Muscle layer of colon (tissue), 2 donors: ENCODE data around the gene ATP5F1E.

Experiments used
- H3K27ac ChIP-seq: one replicate; pipeline ENCODE4 v1.7.0; 2013; ENCODE audit warnings: low read depth, mild to moderate bottlenecking, low read length, moderate library complexity
- H3K27me3 ChIP-seq, 2 donors: one replicate each; pipeline ENCODE4 v1.7.0; 2013; ENCODE audit warnings: low read length in 2 of 2, mild to moderate bottlenecking in 2 of 2; ENCODE audit not compliant: insufficient read depth in 2 of 2, control insufficient read depth in 1 of 2
- H3K36me3 ChIP-seq: one replicate; pipeline ENCODE4 v1.7.0; 2013; ENCODE audit warnings: mild to moderate bottlenecking, low read length; ENCODE audit not compliant: insufficient read depth
- H3K4me1 ChIP-seq: one replicate; pipeline ENCODE4 v1.7.0; 2013; ENCODE audit warnings: mild to moderate bottlenecking, low read length; ENCODE audit not compliant: insufficient read depth
- H3K4me3 ChIP-seq, 2 donors: one replicate each; pipeline ENCODE4 v1.7.0; 2013; ENCODE audit warnings: low read length in 2 of 2, low read depth in 1 of 2, mild to moderate bottlenecking in 1 of 2, moderate library complexity in 1 of 2
- H3K9ac ChIP-seq: one replicate; pipeline ENCODE4 v1.7.0; 2013; ENCODE audit warnings: low read length
- H3K9me3 ChIP-seq: one replicate; pipeline ENCODE4 v1.7.0; 2013; ENCODE audit warnings: mild to moderate bottlenecking, low read length
- donor health status: abdominal sarcoma.
- donor health status: Adenocarcinoma of cecum.

Gene ATP5F1E

DNA sequence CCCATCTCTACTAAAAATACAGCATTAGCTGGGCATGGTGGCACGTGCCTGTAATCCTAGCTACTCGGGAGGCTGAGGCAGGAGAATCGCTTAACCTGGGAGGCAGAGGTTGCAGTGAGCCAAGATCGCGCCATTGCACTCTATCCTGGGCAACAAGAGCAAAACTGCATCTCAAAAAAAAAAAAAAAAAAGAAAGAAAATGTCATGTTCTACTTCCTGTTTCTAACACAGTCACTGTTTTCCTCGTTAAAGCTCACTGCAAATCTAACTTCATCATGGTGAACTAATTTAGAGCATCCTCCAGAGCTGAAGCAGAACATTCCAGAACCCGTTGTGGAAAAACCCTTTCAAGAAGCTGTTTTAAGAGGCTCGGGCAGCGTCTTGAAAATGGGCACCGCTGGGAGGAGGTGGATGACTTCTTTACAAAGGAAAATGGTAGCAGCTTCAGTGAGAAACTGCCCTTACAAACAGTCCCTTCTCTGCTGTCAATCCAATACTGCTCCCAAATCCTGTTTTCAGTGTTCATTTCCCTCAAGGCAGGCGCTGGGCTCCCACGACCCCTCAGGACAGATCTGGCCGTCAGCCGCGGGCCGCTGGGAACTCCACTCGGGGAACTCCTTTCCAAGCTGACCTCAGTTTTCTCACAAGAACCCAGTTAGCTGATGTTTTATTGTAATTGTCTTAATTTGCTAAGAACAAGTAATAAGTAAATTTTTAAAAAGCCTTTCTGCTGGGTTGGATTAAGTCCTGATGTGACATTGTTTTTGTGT is 37.6 kb downstream of the ATP5F1E start:
- H3K9me3 ChIP-seq, result no peaks in the 10 kb centered on the region
- no peak overlapping the region for H3K9ac ChIP-seq
- no peak overlapping the region for H3K27ac ChIP-seq
- H3K4me1 ChIP-seq, result no peaks in the 10 kb centered on the region
- H3K27me3 ChIP-seq, result no peaks in the 10 kb centered on the region
- no peak overlapping the region for H3K4me3 ChIP-seq
- peaks cover 81% of the 10 kb centered on the region for H3K36me3 ChIP-seq

DNA sequence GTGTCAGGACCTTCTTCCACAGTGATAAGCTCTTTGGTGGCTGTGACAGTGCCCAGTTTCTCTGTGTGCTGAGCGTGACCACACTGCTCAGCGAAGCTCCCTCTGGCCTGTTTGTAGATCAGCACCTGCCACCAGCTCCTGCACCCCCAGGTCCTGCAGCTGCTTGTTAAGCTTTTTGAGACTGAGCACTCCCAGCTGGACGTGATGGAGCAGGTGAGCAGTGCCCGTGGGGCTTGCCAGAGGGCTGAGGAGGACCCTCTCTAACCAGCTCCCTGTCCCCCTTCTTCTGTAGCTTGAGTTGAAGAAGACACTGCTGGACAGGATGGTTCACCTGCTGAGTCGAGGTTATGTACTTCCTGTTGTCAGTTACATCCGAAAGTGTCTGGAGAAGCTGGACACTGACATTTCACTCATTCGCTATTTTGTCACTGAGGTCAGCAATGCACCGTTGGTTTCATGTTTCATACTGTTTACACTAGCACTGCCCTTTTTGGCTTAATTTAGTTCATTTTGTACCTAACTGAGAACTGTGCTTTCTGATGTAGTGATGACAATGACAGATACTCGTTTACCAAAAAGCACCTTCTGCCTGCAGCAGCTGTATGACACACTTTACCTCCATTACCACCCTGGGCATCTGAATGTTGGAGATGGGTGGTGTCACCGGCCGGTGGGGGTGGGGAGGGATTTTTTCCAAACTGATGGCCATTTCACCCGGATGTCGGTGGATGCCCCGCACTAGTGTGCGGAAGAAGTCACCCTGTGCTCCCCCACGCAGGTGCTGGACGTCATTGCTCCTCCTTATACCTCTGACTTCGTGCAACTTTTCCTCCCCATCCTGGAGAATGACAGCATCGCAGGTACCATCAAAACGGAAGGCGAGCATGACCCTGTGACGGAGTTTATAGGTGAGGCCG is 38.5 kb downstream of the ATP5F1E start:
- Histone ChIP-seq H3K27ac (no peak overlapping the region), H3K9ac (no peak overlapping the region), H3K36me3 (peaks cover 85% of the 10 kb centered on the region)

DNA sequence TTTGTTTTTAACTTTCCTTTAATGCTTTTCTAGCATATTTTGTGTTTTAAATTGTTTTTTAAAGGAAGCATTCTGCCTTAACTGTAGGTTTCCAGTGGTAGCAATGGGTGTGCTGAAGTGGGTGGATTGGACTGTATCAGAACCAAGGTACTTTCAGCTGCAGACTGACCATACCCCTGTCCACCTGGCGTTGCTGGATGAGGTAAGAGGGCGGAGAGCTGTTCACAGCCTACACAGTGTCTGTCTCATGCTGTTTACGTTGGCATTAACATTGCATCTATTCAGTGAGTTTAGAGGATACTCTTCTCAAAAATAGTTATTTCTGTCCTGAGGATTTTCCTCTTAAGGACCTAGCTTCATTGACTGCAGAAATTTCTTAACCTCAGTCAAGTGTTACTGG is 39.2 kb downstream of the ATP5F1E start:
- no peak overlapping the region for H3K27ac ChIP-seq
- H3K36me3 ChIP-seq, result peaks cover 90% of the 10 kb centered on the region
- no peaks in the 10 kb centered on the region for H3K4me1 ChIP-seq

More for the DNA sequence above, 38.5 kb downstream of the ATP5F1E start:
- Histone ChIP-seq H3K27me3 (no peaks in the 10 kb centered on the region), H3K4me1 (no peaks in the 10 kb centered on the region), H3K9me3 (no peaks in the 10 kb centered on the region), H3K4me3 (no peak overlapping the region)

DNA sequence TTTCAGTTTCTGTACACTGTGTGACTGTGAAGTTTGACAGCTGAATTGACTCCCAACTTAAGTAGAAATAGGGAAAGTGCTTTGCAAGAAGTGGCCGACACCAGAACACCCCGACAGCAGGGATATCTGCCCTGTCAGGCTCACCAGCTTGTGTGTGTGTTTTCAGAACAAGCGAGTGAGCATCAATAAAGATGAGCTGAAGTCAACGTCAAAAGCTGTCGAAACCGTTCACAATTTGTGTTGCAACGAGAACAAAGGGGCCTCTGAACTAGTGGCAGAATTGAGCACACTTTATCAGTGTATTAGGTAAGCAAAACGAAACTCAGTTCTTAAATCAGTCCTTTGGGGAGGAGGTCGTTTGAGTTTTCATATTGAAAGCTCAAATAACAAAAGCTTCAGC is 40.4 kb downstream of the ATP5F1E start:
- H3K9ac ChIP-seq, result no peak overlapping the region

More for the DNA sequence above, 39.2 kb downstream of the ATP5F1E start:
- Histone ChIP-seq H3K4me3 (no peak overlapping the region), H3K9me3 (no peaks in the 10 kb centered on the region), H3K27me3 (no peaks in the 10 kb centered on the region), H3K9ac (no peak overlapping the region)

DNA sequence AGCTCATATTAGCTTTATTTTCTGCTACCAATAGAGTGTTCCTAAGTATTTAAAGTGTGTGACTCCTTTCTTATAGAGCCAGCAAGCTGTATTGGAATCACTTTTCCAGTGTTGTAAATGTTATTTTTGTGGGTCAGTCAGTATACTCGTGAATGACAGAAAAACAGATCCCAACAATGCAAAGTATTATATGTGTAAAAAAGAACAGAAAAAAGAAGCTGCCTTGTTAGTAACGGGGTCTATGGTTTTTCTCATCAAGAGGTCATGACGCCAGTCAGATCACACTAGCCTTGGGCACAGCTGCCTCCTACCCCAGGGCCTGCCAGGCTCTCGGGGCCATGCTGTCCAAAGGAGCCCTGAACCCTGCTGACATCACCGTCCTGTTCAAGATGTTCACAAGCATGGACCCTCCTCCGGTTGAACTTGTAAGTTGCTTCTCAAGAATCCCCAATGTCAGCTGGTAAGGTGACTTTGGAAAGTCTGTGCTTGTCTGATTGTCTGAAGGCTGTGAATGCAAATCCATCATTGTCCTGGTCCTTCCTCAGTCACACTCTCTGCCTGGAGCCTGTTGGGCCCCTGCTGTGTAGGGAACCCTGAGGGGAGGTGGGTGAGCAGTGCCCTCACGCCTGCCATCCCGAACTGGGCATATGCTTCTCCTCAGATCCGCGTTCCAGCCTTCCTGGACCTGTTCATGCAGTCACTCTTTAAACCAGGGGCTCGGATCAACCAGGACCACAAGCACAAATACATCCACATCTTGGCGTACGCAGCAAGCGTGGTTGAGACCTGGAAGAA is 41.3 kb downstream of the ATP5F1E start:
- Histone ChIP-seq H3K9me3 (no peaks in the 10 kb centered on the region), H3K27ac (no peak overlapping the region), H3K4me3 (no peak overlapping the region), H3K4me1 (no peaks in the 10 kb centered on the region), H3K36me3 (peaks cover 84% of the 10 kb centered on the region), H3K27me3 (no peaks in the 10 kb centered on the region), H3K9ac (no peak overlapping the region)

More for the DNA sequence above, 40.4 kb downstream of the ATP5F1E start:
- Histone ChIP-seq H3K27ac (no peak overlapping the region), H3K9me3 (no peaks in the 10 kb centered on the region), H3K4me3 (no peak overlapping the region), H3K36me3 (peaks cover 90% of the 10 kb centered on the region), H3K27me3 (no peaks in the 10 kb centered on the region), H3K4me1 (no peaks in the 10 kb centered on the region)

DNA sequence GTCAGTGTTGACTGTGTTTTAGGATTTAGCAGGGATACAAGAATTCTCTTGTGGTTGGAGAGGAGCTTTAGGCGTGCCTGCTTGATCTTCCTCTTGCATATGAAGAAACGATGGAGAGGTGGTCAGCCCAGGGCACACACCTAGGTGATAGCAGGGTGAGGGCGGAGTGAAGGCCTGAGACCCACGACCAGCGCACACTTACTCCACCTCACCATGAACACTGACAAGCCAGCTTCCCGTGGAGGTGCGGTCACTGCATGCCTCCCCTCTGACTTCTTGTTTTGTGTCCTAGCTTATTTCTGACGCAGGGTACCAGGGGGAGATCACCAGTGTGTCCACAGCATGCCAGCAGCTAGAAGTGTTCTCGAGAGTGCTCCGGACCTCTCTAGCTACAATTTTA is 42.9 kb downstream of the ATP5F1E start:
- Histone ChIP-seq H3K4me1 (peaks cover 11% of the 10 kb centered on the region), H3K4me3 (no peak overlapping the region), H3K36me3 (peaks cover 77% of the 10 kb centered on the region), H3K9ac (no peak overlapping the region), H3K9me3 (no peaks in the 10 kb centered on the region), H3K27ac (no peak overlapping the region), H3K27me3 (no peaks in the 10 kb centered on the region)

DNA sequence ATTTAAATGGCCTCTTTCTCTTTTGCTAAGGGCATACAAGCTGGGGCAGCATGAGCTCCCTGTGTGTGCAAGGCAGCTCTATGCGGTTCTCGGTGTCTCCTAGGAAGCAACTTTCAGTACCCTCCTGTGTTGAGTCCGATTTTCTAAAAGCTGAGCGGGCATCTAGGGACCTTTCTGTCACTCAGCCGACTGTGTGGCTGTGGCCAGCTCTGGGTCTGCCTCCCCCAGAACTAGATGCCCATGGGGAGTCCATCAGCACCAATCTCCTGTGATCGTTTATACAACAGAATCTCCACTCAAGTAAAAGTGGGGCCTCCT is 43.6 kb downstream of the ATP5F1E start:
- no peaks in the 10 kb centered on the region for H3K27me3 ChIP-seq
- peaks cover 70% of the 10 kb centered on the region for H3K36me3 ChIP-seq
- H3K27ac ChIP-seq, result no peak overlapping the region
- no peaks in the 10 kb centered on the region for H3K9me3 ChIP-seq
- H3K9ac ChIP-seq, result no peak overlapping the region
- H3K4me3 ChIP-seq, result no peak overlapping the region
- peaks cover 18% of the 10 kb centered on the region for H3K4me1 ChIP-seq

DNA sequence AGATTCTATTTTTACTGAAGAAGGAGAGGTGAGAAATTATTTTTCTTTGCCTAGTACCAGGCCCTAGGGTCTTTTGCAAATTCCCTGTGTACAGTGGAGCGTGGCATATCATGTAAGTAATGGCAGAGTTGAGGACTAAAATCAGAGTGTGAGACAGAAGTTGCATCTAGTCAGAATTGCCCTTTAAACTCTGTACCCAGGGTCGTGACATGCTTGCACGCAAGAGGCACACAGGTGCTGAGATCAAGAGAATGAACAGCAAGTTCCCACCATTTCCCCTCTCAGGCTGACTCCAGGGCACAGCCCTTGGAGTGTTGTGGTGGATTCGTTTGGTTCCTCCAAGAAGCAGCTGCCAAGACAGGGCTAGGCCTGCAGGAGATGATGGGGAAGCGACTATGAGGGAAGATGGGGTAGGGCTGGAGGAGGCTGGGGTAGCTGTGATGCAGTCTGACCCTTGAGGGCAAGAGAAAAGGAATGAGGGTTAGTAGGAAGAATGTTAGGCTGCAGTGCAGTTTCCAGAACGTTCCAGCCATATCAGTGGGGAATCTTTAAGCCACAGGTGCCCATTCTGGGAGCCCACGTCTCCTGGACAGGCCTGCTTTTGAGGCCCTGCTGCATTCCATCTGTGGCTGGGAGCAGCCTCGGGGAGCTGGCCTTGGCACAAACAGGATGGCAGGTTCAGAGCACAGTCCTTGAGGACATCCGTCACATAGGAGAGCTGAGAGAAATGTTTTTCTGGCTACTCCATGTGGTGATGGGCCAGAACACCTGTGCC is 44.2 kb downstream of the ATP5F1E start:
- no peak overlapping the region for H3K9ac ChIP-seq
- peaks cover 20% of the 10 kb centered on the region for H3K4me1 ChIP-seq
- peaks cover 64% of the 10 kb centered on the region for H3K36me3 ChIP-seq
- no peak overlapping the region for H3K27ac ChIP-seq
- H3K4me3 ChIP-seq, result no peak overlapping the region
- no peaks in the 10 kb centered on the region for H3K9me3 ChIP-seq
- H3K27me3 ChIP-seq, result no peaks in the 10 kb centered on the region

DNA sequence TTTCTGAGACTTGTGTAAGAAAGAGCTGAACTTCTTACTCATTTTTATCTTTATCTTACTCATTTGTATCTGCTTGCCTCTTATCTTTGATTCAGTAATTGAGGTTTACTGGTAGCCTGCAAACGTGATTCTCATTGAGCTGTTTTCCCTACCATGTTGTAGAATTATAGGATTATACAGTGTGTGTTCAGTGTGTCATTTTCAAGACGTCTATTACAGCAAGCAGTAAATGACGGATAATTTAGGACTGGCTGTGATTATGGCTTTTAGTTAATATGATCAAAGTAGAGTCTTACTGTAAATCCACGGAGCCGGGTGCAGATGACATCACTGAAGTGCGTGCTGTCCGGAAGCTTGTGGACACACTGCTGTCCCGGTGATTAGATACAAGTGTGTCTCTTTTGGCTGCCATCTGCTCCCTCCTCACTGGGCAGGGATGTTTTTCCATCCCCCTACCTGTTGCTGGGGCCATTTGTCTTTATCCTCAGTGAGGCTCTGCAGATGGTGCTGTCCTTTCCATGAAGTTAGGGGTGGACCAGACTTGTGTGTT is 45.1 kb downstream of the ATP5F1E start:
- H3K4me1 ChIP-seq, result peaks cover 30% of the 10 kb centered on the region
- H3K27me3 ChIP-seq, result no peaks in the 10 kb centered on the region
- no peaks in the 10 kb centered on the region for H3K9me3 ChIP-seq
- peaks cover 55% of the 10 kb centered on the region for H3K36me3 ChIP-seq
- no peak overlapping the region for H3K27ac ChIP-seq
- H3K4me3 ChIP-seq, result no peak overlapping the region
- no peak overlapping the region for H3K9ac ChIP-seq

DNA sequence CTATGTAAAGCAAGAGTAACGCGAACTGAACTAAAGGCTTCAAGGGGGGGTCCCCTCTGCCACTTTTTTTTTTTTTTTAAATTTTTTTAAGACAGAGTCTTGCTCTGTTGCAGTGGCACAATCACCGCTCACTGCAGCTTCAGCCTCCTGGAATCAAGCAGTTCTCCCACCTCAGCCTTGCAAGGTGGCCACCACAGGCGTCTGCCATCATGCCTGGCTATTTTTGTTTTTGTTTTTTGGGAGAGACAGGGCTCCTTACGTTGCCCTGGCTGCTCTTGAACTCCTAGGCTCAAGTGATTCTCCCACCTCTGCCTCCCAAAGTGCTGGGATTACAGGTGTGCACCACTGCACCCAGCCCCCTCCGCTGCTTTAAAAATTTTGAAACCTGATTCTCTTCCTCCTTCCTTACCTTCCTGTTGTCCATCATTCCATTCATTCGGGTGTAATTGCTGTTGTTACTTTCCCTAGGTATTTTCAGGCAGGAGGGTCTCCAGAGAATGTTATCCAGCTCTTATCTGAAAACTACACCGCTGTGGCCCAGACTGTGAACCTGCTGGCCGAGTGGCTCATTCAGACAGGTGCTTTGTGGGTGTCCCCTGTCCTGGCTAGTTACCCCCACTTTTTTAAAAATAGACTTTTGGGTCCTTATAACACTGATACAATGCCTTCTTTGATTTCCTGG is 45.7 kb downstream of the ATP5F1E start:
- Histone ChIP-seq H3K36me3 (peaks cover 49% of the 10 kb centered on the region), H3K4me1 (peaks cover 30% of the 10 kb centered on the region)

More for the DNA sequence above, 45.7 kb downstream of the ATP5F1E start:
- Histone ChIP-seq H3K4me3 (no peak overlapping the region), H3K9me3 (no peaks in the 10 kb centered on the region), H3K9ac (no peak overlapping the region), H3K27me3 (no peaks in the 10 kb centered on the region), H3K27ac (no peak overlapping the region)
